LHCN-M2 (cell line): ENCODE measurements around the gene CFHR5. TPM values are rescaled to one million over a fixed set of nuclear protein-coding genes. Genes with fewer than 3 reads are reported as not detected.

Experiments
- DNase-seq: peaks from one replicate; pipeline ENCODE4 v3.0.0-alpha.2; 2012; ENCODE audit warnings: low read depth
- total RNA-seq: library from RNA; depleted of rRNA; stranded (reverse); fragments of >200 nt; gene quantifications from 2 replicates; pipeline ENCODE4 v1.2.3, GENCODE V29; 2014; rRNA removed

The CFHR5 gene
- total RNA-seq, 1 experiment from 2014 or later = not detected

DNA sequence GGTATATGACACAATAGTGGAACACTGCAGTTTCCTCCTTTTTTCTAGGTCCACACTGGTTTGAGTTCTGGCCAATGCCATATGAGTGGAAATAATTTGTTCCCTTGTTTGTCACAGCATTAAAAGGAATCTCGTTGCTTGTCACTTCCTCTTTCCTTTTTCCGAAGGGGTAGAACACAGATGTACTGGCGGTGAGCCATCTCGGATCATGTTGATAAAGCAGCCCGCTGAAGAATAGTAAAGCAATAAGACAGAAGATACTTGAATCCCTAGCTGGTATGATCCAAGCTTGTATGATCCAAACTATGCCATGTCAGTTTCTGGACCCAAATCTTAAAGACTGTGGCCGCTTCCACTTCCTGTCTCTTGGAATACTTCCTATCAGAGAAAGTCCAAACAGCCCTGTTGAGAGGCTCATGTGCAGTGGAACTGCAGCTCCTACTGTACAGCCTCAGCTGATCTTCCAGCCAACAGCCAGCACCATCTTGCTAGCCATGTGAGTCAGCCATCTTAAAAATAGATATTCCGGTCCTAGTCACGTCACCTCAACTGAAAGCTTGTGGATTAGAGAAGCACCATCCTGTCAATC lies 40.3 kb downstream of the CFHR5 start:
- DNase-seq = no peak

DNA sequence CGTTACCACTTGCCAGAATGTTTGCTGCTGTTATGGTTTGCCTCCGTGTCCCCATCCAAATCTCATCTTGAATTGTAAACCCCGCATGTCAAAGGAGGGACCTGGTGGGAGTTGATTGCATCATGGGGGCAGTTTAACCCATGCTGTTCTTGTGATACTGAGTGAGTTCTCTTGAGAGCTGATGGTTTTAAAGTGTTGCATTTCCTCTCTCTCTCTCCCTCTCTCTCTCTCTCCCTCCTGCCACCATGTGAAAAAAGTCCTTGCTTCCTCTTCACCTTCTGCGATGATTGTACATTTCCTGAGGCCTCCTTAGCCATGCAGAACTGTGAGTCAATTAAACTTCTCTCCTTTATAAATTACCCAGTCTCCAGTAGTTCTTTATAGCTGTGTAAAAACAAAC lies 44.4 kb downstream of the CFHR5 start:
- DNase-seq = no peak

DNA sequence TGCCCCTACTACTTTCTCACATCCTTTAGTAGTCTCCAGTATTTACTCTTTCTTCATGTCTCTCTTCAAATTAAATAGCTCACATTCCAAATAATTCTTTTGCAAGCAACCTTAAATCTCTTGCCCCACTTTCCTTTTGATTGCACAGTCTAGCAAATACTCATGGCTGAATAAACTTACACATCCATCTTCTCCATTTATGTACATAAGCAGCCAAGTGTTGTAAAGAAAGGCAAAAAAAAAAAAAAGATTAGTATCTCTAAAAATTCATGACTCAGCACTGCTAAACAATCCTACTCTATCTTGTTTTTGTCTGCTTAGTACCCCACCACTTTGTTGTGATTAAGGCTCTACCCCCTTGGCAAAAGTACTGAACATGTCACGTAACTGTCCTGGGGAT lies 47.1 kb downstream of the CFHR5 start:
- DNase-seq = no peak

DNA sequence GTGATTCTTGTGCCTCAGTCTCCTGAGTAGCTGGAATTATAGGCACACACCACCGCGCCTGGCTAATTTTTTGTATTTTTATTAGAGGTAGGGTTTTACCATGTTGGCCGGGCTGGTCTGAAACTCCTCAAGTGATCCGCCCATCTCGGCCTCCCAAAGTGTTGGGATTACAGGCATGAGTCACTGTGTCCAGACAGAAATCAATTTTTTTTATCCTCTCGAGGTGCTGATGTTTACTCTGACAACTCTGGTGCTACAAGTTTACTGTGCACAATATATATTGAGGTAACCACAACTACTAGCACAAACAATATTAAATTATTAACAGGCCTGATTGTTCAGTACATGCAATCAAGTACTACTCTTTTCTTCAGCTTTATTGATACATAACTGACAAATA lies 50.0 kb downstream of the CFHR5 start:
- DNase-seq = no peak

DNA sequence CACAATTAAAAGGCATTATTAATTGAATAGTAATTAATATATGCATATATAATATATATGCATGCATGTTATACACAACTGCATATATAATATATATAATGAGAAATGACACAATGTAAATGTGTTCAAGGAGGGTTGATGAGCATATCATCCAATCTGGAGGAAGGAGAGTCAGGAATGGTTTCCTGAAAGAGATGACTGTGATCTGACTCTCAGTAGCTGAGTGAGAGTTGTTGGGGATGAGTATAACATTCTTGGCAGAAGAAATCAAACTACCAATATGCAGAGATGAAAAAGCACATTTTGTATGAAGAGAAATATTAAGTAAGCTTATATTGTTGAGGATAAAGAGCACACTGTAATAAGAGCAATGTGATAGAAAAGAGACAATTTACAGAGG lies 52.4 kb downstream of the CFHR5 start:
- no peak for DNase-seq

DNA sequence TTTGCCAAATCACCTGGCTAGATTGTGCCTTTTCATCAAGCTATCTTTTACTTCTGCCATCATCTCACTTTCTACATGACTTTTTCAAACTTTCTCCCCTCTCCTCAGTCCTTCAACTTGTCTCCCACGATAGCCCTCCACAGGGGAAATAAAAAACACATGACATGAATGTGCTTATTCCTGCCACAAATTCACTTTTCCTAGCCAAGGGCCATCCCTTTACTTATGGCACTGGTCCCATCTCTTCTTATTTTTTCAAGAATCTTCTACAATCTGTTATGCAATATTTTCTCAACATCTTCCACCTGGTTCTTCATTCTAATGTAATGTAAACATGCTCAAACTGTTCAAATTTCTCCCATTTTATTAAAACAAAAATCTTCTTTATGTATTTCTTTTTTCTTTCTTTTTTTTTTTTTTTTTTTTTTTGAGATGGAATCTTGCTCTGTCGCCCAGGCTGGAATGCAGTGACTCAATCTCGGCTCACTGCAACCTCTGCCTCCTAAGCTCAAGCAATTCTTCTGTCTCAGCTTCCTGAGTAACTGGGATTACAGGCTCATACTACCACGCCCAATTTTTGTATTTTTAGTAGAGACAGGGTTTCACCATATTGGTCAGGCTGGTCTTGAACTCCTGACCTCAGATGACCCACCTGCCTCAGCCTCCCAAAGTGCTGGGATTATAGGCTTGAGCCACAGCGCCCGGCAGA lies 57.4 kb downstream of the CFHR5 start:
- DNase-seq = peak; percentile 71

DNA sequence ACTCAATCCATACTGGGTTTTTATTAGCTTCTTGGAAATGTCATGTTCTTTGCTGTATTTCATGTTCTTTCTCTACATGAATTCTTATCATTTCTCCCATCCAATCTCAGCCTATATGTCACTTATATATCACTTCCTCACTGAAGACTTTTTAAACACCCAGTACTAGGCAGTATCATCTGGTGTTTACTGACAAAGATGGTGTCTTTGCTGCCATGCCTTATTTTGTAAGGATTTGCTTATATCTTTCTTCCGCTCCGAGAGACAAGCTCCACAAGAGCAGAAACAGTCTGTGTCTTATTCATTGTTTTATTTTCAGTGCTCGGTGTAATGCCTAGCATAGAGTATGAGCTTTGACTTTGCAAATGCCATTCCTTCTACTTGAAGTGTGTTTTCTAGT lies 59.5 kb downstream of the CFHR5 start:
- DNase-seq = no peak

DNA sequence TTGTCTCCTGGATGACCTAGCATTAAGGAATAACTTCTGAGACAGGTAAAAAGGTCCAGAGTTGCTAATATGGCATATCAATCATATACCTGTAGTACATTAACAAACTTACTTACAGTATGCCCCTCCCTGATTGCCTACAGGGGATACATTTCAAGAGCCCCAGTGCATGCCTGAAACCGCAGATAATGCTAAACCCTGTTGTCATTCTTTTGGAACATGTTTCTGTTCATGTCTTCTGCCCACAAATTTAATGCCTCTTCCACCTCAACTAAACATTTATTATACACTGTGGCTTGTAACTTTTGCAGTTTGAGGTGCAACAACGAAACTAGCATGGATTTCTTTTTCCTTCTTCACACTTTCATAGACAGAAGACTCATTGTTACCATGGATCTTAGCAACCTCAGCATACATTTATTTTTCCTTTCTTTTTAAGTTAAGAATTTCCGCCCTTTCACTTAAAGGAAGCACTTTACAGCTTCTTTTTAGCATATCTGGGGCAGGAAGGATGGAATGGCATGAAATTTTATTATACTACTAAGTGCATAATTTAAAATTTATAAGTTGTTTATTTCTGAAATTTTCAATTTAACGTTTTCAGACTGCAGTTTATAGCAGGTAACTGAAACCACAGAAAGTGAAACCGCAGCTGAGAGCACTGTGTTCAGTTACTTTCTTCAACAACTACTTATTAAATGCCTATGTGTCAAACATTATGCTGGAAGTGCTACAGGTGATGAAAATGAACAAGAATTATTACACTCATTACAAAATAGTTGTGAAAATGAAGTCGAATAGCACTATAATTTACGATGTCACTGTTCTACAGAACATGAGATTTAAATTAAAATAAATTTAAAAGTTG lies 64.4 kb downstream of the CFHR5 start:
- no peak for DNase-seq

DNA sequence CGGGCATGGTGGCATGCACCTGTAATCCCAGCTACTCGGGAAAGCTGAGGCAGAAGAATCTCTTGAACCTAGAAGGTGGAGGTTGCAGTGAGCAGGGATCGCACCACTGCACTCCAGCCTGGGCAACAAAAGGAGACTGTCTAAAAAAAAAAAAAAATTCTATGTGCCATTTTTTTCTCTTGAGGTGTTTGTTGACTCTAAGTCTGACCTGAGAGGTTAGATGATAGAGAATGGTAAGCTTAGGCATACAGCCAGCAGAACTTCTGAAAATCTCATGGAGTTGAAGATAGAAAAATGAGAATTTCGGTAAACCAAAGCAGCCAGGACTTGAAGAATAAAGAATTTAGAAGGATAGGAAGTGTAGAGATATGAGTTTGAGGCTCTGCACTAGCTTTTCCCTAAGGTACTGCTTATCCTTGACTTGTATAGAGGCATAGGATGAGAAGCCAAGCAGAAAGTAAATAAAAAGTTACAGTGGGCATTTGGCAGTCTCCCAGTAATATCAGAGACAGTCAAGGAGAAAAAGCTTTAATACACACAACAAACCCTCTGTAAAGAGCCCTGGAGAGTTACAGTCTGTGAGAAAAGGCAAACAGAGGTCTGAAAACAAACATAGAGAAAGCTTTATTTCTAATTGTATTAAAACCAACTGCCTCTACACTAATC lies 65.5 kb downstream of the CFHR5 start:
- no peak for DNase-seq

DNA sequence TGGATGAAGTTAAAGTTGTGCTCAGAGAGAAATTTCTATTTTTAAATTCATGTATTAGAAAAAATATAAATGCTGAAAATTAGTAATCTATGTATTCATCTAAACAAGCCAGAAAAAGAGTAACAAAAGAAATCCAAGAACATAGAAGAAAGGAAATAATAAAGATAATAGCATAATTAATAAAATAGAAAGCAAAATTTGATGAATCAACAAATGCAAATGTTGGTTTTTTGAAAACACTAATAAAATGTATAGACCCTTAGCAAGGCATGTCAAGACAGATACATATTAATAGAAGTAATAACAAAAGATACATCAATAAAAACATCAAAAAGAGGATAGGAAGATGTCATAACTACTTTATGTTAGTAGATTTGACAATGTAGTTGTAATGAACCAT lies 71.7 kb downstream of the CFHR5 start:
- no peak for DNase-seq

Other genes with a start within 250 kb of the CFHR5 start
- 0.75 TPM in 1 of 2 replicates, not detected in the other for gene CFHR3, start 202.7 kb upstream of the CFHR5 start, total RNA-seq
- gene CFHR1, start 157.8 kb upstream of the CFHR5 start, total RNA-seq = not detected in 2 replicates
- not detected in 2 replicates for gene CFHR4, start 89.5 kb upstream of the CFHR5 start, total RNA-seq
- gene CFHR2, start 33.8 kb upstream of the CFHR5 start, total RNA-seq = not detected in 2 replicates
- gene F13B, start 89.7 kb downstream of the CFHR5 start, total RNA-seq = not detected in 2 replicates
- 70.1 and 76.5 TPM in 2 replicates for gene ASPM, start 169.1 kb downstream of the CFHR5 start, total RNA-seq
- 15.2 and 16.4 TPM in 2 replicates for gene ZBTB41, start 223.7 kb downstream of the CFHR5 start, total RNA-seq